H1 (cell line): ENCODE data around the gene NFE2L2.

Experiments
- CHD2 ChIP-seq: IDR thresholded peaks from 2 replicates; pipeline ENCODE4 v1.6.1; 2012; ENCODE audit warnings: low read length, improper control_type of control experiment
- CTCF ChIP-seq, 3 experiments: IDR thresholded peaks; 1 replicate in 2 of 3; 2 replicates in 1 of 3; pipeline versions ENCODE4 v1.5.1 to v1.6.1; 2011; ENCODE audit warnings: low read length in 3 of 3, mild to moderate bottlenecking in 3 of 3, inconsistent platforms in 2 of 3, low read depth in 1 of 3, moderate library complexity in 1 of 3; ENCODE audit not compliant: insufficient read depth in 1 of 3; ENCODE audit errors: control extremely low read depth in 1 of 3
- E2F6 ChIP-seq: IDR thresholded peaks from 2 replicates; pipeline ENCODE4 v1.6.1; 2012; ENCODE audit warnings: inconsistent platforms
- EZH2 ChIP-seq: fragments of 200-600 bp; sonication (generic); IDR thresholded peaks from 2 replicates; pipeline ENCODE4 v1.7.1; 2012; ENCODE audit warnings: low read depth, mild to moderate bottlenecking, moderate library complexity, low read length, inconsistent platforms; ENCODE audit not compliant: severe bottlenecking
- FOSL1 ChIP-seq: IDR thresholded peaks from 2 replicates; pipeline ENCODE4 v1.6.1; 2011; ENCODE audit warnings: mild to moderate bottlenecking, low read depth, low read length, moderate library complexity; ENCODE audit not compliant: insufficient read depth
- RAD21 ChIP-seq, 2 experiments: IDR thresholded peaks in 1 of 2; conservative IDR thresholded peaks in 1 of 2; 2 replicates each; pipeline ENCODE4 v1.6.1; 2011; ENCODE audit warnings: low read depth in 2 of 2, low read length in 2 of 2, improper control_type of control experiment in 1 of 2, inconsistent platforms in 1 of 2, mild to moderate bottlenecking in 1 of 2, moderate library complexity in 1 of 2

GRCh38 chr2:177237932-177238331, 26.6 kb downstream of the NFE2L2 start:
- TF ChIP-seq CHD2 (no peak), E2F6 (no peak), FOSL1 (no peak), CTCF (IDR thresholded peaks at IDR 0.05; ENCODE audit: control extremely low read depth in 1 of 3, insufficient read depth in 1 of 3, low read depth in 1 of 3, low read length in 3 of 3) (no peak), EZH2 (no peak), RAD21 (IDR thresholded peaks at IDR 0.05 in 1 of 2, conservative IDR thresholded peaks at IDR 0.05 in 1 of 2; ENCODE audit: low read depth in 2 of 2, low read length in 2 of 2) (no peak)
